HEK293T (cell line): ENCODE data around the gene KLB.

Experiments used
- CTCF ChIA-PET: fragments of 350-600 bp; formaldehyde crosslinking; extraction: SDS; loops from one replicate; lab custom pipeline; 2021; ENCODE audit warnings: antibody characterized with exemption, inconsistent platforms; lab: Yijun Ruan, JAX
- POLR2A ChIA-PET: fragments of 350-600 bp; formaldehyde crosslinking; extraction: SDS; loops from one replicate; lab custom pipeline; 2020; ENCODE audit warnings: antibody characterized with exemption, inconsistent platforms; lab: Yijun Ruan, JAX
- DNase-seq: peaks from one replicate; pipeline ENCODE4 v3.0.0; 2012; ENCODE audit warnings: mixed read lengths; ENCODE audit errors: extremely low spot score
- ARNT ChIP-seq: fragments of 450-650 bp; IDR thresholded peaks from 2 replicates; pipeline ENCODE4 v1.6.1; 2017; ENCODE audit warnings: mild to moderate bottlenecking
- BHLHE40 ChIP-seq: fragments of 450-650 bp; IDR thresholded peaks from 2 replicates; pipeline ENCODE4 v1.6.1; 2016; ENCODE audit warnings: mild to moderate bottlenecking, moderate library complexity, borderline replicate concordance
- CTBP1 ChIP-seq: fragments of 450-650 bp; IDR thresholded peaks from 2 replicates; pipeline ENCODE4 v1.6.1; 2016; ENCODE audit warnings: borderline replicate concordance
- ELF4 ChIP-seq: fragments of 450-650 bp; IDR thresholded peaks from 2 replicates; pipeline ENCODE4 v1.6.1; 2017; ENCODE audit warnings: antibody characterized with exemption
- FOXA1 ChIP-seq: fragments of 450-650 bp; IDR thresholded peaks from 2 replicates; pipeline ENCODE4 v1.6.1; 2016; ENCODE audit warnings: mild to moderate bottlenecking
- FOXK2 ChIP-seq: fragments of 450-650 bp; IDR thresholded peaks from 2 replicates; pipeline ENCODE4 v1.6.1; 2016; ENCODE audit warnings: mild to moderate bottlenecking
- FOXM1 ChIP-seq: fragments of 450-650 bp; IDR thresholded peaks from 2 replicates; pipeline ENCODE4 v1.6.1; 2017; ENCODE audit warnings: mild to moderate bottlenecking, borderline replicate concordance
- HDGF ChIP-seq: fragments of 450-650 bp; IDR thresholded peaks from 2 replicates; pipeline ENCODE4 v1.6.1; 2017; ENCODE audit warnings: antibody characterized with exemption, borderline replicate concordance
- L3MBTL2 ChIP-seq: fragments of 450-650 bp; conservative IDR thresholded peaks from 2 replicates; pipeline ENCODE4 v1.6.1; 2016; ENCODE audit warnings: mild to moderate bottlenecking
- LEF1 ChIP-seq: fragments of 450-650 bp; IDR thresholded peaks from 2 replicates; pipeline ENCODE4 v1.6.1; 2017; ENCODE audit warnings: mild to moderate bottlenecking, borderline replicate concordance
- NFRKB ChIP-seq: fragments of 450-650 bp; IDR thresholded peaks from 2 replicates; pipeline ENCODE4 v1.6.1; 2016; ENCODE audit warnings: mild to moderate bottlenecking, moderate library complexity
- PKNOX1 ChIP-seq: fragments of 450-650 bp; IDR thresholded peaks from 2 replicates; pipeline ENCODE4 v1.6.1; 2016
- SP1 ChIP-seq: fragments of 450-650 bp; IDR thresholded peaks from 2 replicates; pipeline ENCODE4 v1.6.1; 2017
- SUZ12 ChIP-seq: fragments of 450-650 bp; IDR thresholded peaks from 2 replicates; pipeline ENCODE4 v1.6.1; 2016; ENCODE audit warnings: mild to moderate bottlenecking
- TARDBP ChIP-seq: fragments of 450-650 bp; IDR thresholded peaks from 2 replicates; pipeline ENCODE4 v1.6.1; 2016
- ZNF384 ChIP-seq: fragments of 450-650 bp; IDR thresholded peaks from 2 replicates; pipeline ENCODE4 v1.6.1; 2016

Gene KLB

GRCh38 chr4:39433878-39434492, 27.3 kb downstream of the KLB start:
- CTCF ChIA-PET, result no interaction called here
- TF ChIP-seq FOXK2, result no peak
- no peak for TF ChIP-seq ARNT
- no peak for TF ChIP-seq SUZ12
- DNase-seq, result no peak

GRCh38 chr4:39435659-39436563, 29.2 kb downstream of the KLB start:
- no peak for DNase-seq
- TF ChIP-seq FOXK2 (no peak), HDGF (no peak), SP1 (no peak), ZNF384 (no peak), SUZ12 (no peak), ELF4 (no peak), FOXA1 (no peak), LEF1 (no peak), L3MBTL2 (no peak), BHLHE40 (no peak), FOXM1 (no peak)
- POLR2A ChIA-PET, result interaction anchor here (1.0 kb wide), 1 partner anchor 16 kb away, joined by 3 read pairs; no protein-coding TSS in a partner anchor
- CTCF ChIA-PET, result interaction anchor here (0.7 to 1.1 kb wide), 4 partner anchors 8 to 253 kb away, joined by 3 to 4 read pairs (median 3); partner anchors contain the start of gene WDR19

More at GRCh38 chr4:39433878-39434492, 27.3 kb downstream of the KLB start:
- POLR2A ChIA-PET, result no interaction called here

- TF ChIP-seq ARNT (no peak), HDGF (no peak), FOXK2 (no peak), PKNOX1 (no peak), FOXA1 (no peak), SP1 (no peak), LEF1 (no peak), CTBP1 (no peak), SUZ12 (no peak), TARDBP (no peak), ZNF384 (no peak), L3MBTL2 (no peak), ELF4 (no peak), BHLHE40 (no peak), FOXM1 (no peak), NFRKB (no peak)
- POLR2A ChIA-PET, result no interaction called here
- no peak for DNase-seq
- CTCF ChIA-PET, result no interaction called here
Observed at GRCh38 chr4:39441593-39441992, 34.9 kb downstream of the KLB start.

- ChIA-PET POLR2A (no interaction called here), CTCF (no interaction called here)
- DNase-seq, result no peak
- TF ChIP-seq ARNT, result no peak
Observed at GRCh38 chr4:39442998-39443397, 36.3 kb downstream of the KLB start.

GRCh38 chr4:39446483-39446841, 39.7 kb downstream of the KLB start:
- ChIA-PET POLR2A (interaction anchor here (3.7 kb wide), 1 partner anchor 12 kb away, joined by 20 read pairs; the partner anchor contains the start of genes LIAS and RPL9), CTCF (no interaction called here)
- TF ChIP-seq CTBP1 (no peak), SUZ12 (no peak), PKNOX1 (no peak), NFRKB (no peak), FOXK2 (no peak), ARNT (no peak), BHLHE40 (no peak), HDGF (no peak), SP1 (no peak), FOXM1 (no peak), TARDBP (no peak)
- no peak for DNase-seq

GRCh38 chr4:39446842-39447573, 40.3 kb downstream of the KLB start:
- ChIA-PET CTCF (no interaction called here), POLR2A (interaction anchor here (3.7 kb wide), 1 partner anchor 11 kb away, joined by 20 read pairs; the partner anchor contains the start of genes LIAS and RPL9)
- TF ChIP-seq L3MBTL2 (no peak), CTBP1 (no peak), FOXA1 (no peak), ELF4 (no peak), HDGF (no peak), BHLHE40 (no peak), ARNT (no peak), ZNF384 (no peak), NFRKB (no peak), LEF1 (no peak), TARDBP (no peak), SUZ12 (no peak), FOXM1 (no peak), FOXK2 (no peak), PKNOX1 (no peak), SP1 (no peak)
- no peak for DNase-seq
